NCI-H2227 (cell line): ENCODE measurements around the gene PDE1C.

Experiments
- DNase-seq: peaks from one replicate; lab custom pipeline; 2025; ENCODE audit not compliant: unreplicated experiment; lab: John Stamatoyannopoulos, UW

The PDE1C gene

DNA sequence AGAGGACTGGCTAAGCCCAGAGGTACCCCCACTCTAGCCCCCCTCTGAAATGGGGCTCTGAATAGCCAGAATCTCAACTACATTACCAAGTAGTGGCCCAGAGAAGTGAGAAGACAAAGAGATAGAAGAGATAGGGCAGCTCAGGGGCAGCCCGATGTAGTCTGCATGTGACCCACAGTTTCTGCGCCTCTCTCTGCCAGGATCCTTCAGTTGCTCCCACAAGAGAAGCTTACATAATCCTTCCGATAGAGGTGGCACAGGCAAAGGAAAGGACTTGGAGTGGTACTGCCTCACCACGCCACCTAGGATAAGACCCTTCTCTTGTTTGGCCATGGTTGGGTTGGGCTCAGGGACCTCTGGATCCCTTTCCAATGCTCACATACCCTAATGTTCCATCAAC lies 5.4 kb upstream of the PDE1C start:
- no peak for DNase-seq

DNA sequence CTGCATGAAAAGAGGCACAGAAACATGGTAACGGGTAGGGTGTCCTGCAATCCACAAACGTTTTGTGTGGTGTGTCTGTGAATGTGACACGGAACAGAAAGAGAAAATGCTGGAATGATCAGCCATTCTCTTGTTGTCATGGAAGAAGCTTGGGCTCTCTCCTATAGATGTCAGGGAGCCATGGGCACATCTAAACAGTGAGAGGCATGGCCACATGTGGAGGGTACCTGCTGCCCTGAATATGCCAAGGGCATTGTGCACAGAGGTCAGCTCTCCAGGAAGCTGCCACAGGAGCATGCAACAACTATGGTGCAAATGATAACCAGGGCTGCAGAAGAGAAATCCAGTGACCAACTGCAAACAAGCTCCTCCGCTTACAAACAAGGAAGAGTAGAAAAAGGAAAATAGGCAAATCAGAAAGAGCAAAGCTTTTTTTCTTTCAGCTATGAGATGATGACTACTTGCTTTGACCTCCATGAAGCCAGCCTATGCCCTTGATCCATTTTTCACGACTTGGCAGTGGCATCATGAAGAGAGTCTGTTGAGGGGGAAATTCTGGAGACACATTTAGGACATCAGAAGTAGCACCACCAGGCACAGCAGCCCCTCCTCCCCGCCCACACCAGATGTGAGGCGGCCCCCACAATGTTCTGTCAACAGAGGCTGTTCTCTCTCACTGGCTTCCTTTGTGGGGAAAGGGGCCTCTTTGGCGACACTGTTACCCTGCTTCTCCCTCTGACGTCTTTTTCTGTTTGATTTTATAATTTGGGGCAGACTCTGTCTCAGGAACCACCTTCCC lies 4.8 kb upstream of the PDE1C start:
- no peak for DNase-seq

DNA sequence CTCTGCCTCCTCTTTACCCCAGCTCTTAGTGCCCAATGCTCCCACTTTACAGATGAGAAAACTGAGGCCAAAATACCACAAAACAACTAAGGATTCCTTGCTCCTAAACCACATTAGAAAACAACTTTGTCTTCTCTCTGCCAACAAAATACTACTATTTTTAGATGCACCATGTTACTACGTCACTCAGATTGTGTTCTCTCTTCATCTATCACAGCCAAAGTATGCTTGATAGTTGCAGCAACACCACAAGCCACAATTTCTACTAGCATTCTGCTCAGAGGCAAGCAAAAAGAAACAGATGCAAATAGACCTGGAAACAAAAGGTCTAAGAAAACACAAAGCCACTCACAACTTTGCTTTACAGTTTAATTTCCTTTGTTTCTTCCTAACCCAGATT lies 3.3 kb upstream of the PDE1C start:
- no peak for DNase-seq

DNA sequence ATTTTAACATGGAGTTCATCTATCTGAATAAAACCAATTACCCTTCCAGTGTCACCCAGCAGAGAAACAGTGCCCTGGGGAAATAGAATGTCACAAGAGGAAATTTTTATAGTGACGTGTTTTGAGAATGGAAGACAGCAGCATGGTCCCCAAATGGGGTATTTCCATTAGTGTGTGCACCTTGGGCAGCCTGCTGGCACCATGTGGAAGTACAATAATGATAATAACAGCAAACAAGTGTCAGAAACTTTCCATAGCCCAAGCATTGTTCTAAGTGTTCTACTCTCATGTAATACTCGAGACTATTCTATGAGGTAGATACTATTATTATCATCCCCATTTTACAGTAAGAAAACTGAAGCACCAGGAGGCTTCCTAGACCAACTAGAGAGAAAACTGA lies 2.2 kb upstream of the PDE1C start:
- DNase-seq, result no peak

DNA sequence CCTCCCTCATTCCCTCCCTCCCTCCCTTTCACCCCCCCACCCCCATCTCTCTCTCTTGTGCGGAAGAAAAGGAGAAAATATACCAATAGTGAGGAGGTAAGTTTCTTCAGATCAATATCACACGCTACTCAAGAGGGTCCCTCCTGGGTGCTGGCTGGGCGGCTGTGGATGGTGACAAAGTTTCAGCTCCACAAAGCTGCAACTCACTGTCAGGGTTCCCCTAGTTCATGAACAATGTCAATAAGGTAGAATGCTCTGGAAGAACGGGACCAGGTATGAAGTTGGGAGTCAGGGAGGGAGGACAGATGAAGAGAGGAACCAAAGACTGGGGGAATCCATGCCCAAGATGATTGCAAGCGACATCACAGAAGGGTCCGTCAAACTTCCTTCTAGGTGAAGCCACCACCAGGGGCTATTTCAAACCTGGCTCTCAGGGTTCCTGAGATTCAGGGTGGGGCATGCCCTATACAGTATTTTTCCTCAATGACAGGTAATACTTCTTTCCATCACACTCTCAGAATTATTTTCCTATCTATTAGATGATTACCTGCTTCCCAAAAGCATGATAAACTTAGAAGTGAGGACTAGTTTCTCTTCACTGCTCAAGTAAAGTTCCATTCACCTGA lies 1.4 kb upstream of the PDE1C start:
- no peak for DNase-seq

DNA sequence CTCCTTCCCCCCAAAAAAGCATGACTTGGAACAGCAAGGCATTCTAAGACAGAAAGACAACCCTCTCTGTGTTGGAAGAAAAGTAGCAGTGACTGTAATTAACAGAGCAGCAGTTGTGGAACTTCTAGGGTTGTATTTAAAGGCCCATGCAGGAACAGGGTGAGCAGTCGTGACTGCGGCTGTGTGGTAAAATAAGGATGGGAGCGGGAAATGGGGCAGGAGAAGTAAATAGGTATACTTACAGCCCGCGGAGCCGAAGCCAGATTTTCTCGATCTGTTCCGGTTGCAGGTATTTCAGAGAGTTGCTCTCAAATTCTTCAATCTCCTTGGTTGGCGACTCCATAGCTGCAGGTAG lies 179 bp downstream of the PDE1C start:
- DNase-seq, result no peak

DNA sequence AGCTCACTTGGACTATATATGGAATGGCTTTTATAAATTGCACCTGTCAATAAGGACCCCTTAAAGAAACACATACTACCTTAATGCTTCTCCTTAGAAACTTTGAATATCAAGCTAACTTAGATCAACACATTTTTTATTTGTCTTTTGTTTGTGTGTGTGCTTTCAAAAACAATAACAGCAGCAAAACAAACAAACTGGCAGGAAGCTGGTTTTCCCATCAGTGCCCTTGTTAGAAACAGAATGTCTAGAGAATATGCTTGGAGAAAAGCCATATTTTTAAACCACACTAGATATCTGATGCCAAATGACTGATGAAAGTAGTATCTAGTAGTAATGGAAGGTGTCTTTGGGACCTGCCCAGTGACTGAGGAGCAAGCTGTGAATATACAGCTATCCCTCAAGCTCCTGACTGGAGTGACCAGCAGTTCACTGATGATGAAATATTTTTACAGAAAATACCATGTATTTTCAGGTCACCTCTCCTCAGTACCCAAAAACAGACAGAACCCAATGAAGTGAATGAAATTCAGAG lies 1.0 kb downstream of the PDE1C start:
- no peak for DNase-seq

DNA sequence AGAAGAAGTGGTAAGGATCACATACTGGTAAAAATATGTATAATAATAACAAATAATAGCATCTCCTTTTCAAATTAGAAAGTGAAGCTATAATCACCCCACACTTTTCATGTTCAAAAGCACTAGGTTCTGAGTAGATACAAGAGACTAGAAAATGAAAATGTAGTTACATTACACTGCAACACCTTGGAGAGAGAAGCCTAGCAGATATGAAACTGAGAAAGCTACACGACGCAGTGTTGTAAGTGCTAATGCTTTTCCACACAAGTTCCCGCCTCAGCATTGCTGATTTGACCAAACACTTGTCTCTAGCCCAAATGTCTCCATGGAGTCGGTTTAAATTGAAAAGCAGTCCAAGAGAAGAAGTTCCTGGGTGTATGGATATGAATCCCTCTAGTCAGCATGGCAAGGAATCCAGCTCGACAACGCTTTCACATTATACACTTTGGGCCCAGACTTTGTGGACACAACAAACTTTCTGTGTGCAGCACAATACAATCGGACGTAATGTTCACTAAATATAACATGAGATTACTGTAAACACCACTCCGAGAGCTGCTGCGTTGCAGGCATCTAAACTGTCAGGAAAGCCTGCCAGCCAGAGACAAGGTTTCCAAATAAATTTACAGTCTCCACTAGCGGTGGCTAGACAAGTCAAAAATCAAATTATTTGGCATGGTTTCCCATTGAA lies 1.7 kb downstream of the PDE1C start:
- DNase-seq, result no peak

DNA sequence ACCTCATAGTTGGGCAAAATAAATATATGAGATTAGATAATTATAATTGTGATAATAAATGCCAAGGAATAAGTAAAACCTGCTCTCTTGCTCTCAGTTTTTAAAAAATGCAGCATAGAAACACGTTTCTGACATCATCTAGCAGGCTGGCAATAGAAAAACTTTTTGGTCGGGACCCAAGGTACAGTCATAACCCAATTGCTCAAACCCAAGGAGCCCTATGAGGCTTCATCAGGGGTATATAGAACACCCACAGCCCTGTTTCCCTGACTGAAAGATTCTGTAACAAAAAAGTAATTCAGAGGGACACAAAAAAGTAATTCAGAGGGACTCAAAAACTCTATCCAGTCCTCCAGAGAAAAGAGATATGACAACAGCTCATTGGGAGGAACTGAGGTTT lies 3.8 kb downstream of the PDE1C start:
- DNase-seq, result no peak

DNA sequence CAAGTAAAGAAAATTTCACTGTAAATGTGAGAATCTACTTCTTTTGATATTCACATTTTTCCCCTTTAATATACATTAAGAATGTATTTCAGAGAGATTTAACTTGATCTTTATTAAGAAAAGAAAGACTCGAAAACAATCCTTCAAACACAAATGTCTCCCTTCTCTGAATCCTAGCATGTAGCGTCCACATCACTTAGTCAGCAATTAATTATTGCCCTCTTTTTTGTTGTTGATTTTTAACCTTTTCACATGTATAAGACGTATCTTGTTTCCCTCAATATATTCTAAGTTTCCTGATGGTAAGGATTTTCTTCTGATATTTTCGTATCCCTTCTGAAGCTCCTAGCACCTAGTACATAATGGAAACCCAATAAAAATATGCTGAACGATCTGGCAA lies 6.6 kb downstream of the PDE1C start:
- DNase-seq, result no peak

DNA sequence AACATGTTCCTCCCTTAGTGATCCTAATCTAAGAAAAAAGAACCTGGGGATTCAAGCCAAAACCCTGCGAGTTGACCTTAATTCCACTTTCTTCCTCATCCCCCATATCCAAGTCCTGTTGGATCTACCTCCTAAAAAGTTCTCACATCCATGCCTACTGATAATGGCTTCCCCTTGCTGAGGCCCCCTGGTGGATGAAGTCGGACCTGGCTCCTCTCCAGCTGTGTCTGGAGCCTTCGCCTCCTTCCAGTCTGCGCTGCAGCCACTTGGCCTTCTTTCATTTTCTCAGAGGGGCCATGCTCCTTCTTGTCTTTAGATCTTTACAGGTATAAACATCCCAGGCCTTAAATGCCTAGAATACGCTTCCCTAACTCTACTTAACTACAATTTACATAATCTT lies 8.1 kb downstream of the PDE1C start:
- no peak for DNase-seq

DNA sequence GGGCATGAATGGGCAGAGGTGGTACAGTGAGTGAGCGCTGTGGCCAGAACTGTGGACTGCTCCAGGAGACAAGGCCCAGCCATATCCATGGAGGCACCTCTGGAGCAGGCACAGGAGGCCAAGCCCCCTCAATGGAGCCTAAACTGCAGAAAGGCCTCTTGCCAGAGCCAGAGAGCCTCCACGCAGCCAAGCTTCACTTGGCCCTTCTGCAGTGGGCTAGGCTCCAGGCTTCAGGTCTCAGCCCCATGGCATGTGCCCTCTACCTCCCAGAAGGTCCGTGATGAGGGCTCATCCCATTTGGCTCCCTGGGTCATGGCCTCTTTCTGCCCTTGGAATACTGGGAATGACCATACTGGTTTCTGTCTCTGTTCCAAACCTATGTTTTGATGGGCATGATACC lies 8.9 kb downstream of the PDE1C start:
- DNase-seq, result no peak

DNA sequence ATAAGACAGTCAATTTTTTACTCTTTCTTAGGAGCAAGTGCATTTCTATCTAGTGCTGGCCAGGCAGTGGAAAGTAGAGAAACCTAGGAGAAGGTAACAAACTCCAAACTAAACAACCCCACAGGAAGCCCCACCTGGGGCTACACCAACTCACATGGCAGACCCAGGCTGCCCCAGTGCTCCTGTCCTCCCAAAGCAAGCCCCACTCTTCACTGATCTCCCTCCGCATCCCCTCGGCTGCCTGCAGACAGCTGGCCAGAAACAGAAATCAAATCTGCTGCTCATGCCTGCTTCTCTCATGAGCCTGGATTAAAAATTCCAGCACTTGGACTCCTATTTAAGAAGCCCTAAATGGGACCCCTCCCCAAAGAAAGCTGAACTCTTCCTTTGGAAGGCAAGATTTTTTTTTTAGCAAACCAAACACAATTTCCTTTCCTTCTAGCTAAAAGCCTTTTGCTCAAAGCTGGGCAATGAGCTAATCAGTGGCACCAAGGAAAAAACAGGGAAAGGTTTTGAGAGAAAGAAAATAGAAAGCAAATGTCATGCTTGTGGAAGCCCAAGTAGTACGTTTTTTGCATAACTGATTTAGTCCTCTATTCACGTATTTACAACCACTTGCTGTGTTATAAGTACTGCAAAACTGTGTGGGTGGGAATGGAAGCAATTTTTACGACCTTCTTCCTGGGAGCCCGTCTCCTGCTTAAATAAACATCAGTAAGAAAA lies 10.8 kb downstream of the PDE1C start:
- DNase-seq, result no peak

DNA sequence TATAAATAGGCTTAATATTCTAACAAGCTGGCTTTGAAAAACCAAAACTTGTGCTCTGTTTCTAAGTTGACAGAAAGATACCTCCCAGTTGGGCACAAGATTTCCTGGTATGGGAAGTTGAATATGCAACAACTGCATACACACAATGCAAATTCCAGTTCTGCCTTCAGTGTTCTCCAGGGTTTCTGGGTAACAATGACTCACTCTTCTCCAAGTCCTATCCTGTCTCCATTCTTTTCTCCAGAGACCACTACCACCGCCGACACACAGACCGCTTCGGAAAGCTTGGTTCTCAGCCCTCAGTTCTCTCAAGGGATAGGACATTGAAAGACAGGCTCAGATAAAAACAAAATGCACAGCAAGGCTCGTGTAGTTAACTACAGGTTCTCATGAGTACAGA lies 12.2 kb downstream of the PDE1C start:
- no peak for DNase-seq

DNA sequence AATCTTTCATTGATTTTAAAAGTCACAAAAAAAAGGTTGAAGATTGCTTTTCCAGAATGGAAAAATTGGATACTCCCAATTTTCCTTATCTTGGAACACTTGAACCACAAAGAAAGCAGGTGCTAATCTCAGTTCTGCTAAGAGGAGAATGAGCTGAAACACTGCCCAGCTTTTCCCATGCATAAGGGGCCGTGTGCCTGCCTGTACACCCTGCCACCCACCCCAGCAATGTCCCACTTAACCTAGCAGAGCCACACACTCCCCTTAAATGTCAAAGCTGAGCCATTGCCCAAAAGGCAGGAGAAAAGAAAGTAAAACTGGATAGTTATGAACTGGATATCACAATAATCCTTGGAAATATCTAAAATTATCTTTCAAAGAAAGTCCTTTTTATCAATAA lies 13.4 kb downstream of the PDE1C start:
- no peak for DNase-seq

DNA sequence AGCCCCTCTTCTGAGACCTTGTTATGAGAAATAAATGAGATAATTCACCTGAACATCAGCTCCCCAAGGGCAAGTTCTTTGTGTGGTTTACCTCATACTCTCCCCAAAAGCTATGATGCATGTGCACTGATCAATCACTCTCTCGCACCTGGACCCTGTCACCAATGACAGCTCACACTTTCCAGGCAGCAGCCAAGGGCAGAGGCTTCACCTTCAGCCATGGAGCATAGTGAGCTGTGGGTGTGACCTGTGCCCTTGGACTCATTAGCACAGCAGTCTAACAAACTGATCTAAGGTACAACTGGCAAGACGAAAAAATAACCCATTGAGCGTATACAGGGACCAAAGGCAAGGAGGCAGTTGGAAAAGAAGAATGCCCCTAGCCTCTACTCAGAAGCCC lies 17.0 kb downstream of the PDE1C start:
- DNase-seq, result no peak

DNA sequence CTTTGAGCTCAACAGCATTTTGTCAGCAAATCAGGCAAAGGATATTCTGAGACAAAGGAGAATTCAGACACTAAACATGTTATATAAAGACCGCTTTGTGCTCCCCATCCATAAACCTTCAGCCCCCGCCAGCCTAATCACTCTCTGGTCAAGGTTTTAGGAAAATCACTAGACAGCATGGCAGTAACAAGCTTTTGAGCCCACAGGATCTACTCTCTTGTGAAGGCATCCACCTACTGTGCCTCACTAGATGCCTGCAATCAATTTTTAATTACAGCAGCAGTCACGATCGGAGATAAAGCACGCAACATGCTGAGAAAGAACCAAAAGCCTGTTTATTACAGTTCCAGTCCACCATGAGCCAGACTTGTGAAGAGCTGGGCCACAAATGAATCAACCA lies 19.1 kb downstream of the PDE1C start:
- no peak for DNase-seq

DNA sequence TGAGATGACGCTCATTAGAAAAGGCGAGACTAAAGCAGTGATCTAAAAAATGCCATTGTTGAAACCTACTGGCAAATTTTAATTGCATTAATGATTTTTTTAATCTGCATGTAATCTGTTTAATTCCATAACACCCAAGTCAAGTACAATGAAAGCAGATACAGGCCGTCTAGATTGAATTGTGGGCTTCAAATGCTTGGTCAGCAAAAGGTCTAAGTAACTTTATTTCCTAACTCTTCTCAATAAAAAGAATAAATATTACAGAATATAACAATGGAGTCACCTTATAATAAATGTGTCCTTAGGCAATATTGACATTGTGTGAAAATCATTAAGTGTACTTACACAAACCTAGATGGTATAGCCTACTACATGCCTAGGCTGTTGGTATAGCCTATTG lies 20.6 kb downstream of the PDE1C start:
- DNase-seq, result no peak

DNA sequence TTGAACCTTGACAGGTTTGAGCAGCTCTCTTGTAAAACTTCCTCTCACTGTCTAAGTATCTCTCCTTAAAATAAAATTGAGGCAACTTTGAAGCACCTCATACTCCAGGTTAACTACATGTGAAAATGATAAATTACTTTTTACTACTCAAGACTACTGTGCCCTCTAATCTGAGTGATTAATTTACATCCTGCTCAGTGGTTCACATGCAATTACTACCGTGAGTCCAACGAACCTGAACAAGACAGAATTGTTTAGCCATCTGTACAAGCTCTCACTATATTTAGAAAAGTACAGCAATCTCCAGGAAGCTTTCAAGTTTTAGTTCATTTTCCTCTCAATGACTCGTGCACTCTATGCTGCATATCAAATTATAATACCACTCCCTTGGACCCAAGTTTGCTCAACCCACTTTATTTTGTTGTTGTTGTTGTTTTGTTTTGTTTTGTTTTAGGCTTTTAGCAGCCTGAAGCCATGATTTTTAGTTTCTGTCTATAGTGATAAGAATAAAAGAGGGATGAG lies 21.2 kb downstream of the PDE1C start:
- DNase-seq, result no peak

DNA sequence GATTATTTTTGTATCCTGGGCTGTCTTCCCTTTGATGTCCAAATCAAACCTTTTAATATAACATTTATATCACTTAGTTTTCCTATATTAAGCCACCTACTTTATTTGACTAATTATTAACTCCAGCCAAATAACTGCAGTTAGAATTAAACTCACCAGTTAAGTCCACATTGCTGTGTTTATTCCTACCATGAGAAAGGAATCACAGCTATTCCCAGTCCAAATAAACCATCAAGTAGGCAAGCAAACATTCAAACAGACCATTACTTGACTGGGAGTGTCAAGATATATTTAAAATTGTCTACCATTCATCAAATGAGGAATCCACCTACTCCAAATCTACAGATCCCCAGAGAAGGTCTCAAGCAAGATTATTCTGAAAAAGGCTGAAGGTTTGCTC lies 22.4 kb downstream of the PDE1C start:
- DNase-seq, result no peak

DNA sequence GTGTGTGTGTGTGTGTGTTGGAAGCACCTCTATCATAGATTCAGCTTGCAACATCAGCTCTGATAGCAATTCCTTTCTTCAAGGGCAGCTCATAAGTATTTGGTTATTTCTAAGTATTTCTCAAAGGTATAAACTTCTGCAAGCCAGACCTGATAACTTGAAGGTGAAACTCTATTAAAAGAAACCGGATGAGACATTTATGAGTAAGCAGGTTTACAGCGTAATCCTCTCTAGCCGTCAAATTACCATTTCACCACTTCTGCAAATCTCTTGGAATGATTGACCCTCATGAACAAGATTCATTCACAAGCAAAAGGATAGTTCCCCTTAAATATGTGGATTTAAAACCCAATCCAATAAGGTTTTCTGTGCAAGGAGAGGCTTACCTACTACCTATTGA lies 23.1 kb downstream of the PDE1C start:
- no peak for DNase-seq
